HG02588 (cell line): Measurements from ENCODE around the gene ZIC4.

Experiments
- ATAC-seq: cut with Tn5 transposase; IDR thresholded peaks from one replicate; pipeline ENCODE4 v1.9.1; 2021; ENCODE audit warnings: mild to moderate bottlenecking, moderate library complexity; ENCODE audit not compliant: unreplicated experiment

Gene ZIC4

GRCh38 chr3:147405231-147406027 is 914 bp downstream of the ZIC4 start:
- no peak for ATAC-seq

DNA sequence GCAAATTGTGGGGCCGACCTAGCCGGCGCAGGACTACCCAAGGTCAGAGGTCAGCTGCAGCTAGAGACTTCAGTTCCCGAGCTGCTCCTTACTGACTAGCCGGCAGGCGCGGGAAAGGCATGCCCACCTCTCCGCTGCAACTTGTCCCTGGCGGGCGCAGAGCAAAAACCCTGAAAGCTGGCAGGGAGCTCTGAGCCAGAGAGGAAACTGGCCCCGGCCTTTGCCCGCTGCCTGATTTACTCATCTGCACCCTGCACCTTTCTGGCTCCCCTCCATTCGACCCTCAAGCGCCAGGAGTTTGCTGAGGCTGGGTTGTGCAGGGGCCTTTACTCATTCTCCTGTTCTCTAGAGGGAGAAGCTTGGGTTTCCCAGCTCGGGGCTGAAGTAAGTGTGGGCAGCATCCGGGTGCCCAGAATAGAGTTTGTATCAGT is 1.5 kb downstream of the ZIC4 start:
- no peak for ATAC-seq

DNA sequence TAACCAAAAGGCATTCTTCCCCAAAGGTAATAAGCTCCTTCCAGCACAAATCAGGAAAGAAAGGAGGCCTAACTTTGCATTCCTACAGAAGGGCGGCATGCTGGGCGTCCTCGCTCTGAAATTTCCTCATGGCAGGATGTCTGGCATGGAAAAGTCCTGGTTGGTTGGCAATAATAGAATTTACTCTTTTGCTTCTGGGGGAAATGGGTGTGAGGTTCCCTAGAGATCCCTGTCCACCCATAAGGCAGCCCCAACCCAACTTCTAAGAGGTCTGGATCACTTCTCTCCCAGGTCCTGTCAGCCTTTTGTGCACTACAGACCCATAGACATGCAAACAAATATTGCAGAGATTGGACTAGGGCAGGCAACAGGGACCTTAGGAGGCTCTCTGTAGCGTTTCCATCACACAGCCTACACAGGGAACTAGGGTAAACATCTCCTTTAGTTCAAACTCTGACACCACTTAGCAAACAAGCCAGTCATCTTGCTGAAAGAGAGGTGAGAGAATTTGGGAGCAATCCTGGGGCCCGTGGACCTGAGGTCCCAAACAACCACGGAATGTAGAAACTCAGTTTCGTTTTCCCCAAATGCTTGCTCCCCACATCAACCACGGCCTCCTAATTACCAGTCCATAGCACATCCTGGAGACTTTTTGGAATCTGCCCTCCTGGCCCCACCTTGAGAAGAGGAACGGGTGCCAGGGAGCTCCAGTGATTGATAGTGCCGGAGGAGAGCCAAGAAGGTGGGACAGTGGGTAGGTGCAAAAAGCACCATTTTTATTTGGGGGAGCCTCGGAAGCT is 2.1 kb downstream of the ZIC4 start:
- ATAC-seq: no peak

DNA sequence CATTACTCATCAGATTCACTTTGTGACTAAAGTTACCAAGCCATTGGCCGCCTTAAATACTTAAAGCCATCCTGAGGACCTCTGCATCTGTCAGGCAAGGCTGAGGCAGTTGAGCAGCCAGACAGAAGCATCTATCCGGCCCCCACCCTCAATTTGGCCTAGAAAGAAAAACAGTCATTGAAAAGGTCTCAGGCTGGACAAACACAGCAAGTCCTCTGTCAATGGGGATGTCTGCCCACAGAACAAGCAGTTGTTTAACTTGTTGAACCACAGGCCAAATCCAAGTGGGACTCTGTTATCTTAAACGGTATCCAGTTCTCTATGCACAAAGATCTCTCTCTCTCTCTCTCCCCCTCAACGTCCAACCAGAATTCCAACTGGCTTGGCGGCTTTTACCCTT is 2.8 kb downstream of the ZIC4 start:
- ATAC-seq: no peak

- ATAC-seq: no peak
These were observed 4.2 kb downstream of the ZIC4 start for GRCh38 chr3:147402159-147402558.

DNA sequence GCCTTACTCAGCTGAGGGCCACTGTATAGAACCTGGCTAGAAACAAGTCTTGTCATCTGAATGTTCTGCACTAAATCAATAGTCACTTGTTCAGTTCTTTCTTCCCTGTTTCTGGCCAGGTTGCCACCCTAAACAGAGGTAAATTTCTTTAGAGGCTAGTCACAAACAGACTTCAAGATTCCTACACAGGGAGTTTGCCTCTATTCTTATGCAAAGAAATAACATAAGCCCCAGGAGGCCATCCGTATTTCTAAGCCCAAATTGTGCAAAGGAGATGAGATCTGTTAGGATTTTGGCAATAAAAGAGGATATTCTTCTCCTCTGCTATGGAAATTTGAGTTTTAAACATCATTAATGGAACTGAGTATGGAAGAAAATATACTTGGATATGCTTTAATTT is 4.9 kb downstream of the ZIC4 start:
- no peak for ATAC-seq

DNA sequence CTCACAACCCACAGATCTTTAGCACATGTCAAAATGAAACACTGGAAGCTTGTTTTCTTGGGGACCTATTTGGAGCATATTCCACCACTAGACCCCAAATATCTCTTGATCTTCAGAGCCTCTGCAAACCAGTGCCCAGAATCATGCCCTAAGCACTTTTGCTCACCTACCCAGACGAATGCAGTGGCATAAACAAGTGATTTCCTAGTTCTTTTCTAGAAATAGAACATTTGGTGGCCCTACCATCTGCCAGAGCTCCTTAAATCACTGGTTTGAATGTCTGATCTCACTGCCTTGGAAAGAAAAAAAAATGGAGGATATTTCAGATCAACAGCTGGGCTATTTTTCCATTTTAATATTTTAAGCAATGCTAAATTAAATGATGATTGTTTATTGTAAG is 5.3 kb downstream of the ZIC4 start:
- ATAC-seq: no peak

DNA sequence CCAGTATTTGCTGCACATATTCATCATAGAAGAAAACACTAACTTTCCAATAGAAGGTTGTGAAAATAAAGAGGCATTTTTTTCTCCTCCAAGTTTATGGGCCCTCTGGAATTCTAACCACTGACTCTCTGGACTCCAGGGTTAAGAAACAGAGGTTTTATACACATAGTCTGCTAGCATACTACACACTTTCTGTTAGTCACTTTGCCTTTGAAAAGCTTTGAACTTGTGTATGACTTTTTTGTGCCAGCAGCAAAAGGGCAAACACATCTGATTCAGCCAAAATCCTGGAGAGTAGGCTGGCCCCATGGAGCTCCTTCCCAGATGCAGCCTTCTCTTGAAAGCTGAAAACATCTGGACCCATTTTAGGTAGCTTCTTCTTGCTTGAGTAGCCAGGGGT is 6.2 kb downstream of the ZIC4 start:
- ATAC-seq: no peak

DNA sequence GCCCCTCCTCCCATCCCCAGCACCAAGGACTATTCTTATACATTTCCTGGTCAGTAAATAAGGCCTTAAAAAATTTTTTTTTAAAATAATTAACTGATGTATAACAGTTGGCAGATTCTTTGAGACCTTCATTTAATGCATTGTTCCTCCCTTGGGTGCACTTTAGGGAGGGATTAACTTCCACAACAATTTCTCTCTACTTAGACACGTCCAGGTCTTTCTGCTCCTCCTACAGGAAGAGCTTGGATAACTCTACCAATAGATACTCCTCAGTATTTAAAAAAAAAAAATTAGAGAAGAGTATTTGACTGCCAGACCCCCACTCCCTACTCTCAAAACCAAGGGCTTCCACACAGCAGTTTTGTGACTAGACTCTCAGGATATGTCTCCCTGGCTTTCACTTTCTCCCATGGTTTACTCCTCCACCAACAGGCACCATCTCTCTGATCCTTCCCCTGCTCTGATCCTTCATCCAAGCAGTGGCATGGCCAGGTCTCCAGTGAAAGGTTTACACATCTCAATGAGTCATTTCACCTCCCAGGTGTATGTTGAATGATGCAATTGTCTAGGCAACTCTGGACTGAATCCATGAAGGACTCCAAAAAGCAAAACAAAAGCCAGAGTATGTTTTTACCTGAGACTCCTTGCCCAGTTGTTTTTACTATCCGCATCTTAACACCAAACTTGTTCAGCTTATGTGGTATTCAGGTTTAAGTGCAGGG is 7.4 kb downstream of the ZIC4 start:
- no peak for ATAC-seq

DNA sequence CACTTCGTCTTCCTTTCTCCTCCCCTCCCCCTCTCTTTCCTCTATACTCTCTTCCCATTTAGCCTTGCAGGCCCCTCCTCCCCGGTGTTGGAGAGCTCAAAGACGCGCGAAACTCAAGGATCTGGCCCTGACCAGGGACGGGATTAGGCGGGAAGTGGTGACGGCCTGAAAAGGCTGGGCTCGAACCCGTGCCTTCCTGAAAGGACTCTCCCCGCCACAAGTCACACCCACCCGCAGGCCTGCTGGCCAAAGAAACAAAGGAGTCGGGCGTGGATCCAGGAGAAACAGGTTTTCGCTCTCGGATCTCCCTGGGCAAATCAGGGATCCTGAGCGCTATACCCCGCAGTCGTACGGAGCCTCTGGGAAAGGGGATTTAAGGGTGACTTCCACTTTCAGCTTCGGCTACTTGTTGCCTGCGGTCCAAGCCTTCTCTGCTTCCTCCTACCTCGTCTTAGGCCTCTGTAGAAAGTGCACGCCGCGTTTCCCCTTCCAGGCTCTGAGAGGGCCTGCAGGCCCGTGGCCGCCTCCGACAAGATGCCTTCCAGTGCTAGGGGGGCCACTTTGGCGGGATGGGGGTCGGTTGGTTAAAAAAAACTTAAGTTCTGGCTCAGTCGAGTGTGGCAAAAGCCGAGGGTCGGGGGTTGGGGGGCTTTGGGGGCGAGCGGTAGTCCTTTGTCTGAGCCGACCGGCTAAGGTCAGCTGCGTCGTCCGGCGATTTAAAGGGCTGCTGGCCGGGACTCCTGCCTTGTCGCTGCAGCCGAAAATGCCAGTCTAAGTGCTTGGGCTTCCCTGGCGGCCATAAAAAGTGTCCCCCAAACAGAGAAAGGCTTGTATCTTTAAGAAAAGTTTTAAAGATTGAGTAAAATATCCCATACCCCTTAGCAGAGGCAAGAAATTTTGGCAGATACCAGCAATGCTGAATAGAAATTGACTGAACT is 8.2 kb downstream of the ZIC4 start:
- no peak for ATAC-seq

DNA sequence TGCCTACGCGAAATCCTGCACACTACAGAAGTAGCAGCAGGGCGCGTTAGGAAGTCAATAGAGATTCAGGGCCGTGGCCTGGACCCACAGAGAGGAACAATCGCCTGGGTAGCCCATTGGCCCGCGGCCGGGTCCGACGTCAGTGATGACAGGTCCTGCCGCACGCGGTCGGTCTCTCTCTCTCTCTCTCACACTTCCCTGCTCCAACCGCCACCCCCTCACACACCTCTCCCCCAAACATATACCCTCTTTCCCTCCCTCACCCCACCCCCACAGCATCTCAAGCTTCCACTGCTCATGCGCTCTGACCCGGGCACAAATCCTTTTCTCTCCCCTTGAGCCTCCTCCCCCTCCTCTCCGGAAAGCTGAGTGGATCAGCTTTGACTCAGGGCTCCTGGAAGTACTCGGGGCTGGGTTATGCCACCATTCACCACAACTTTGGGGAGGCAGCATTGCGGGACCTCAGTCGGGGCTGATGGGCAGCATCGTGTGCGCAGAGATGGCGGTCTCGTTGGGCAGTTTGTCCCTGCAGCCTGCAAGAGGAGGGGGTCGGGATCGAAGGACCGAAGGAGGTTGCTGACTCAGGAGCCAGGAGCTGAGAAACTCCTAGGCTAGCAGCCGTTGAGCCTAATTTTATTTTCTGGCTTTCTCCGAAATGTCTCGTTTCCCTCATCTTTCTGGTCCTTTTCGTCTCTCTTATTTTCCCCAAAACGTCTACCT is 9.0 kb downstream of the ZIC4 start:
- no peak for ATAC-seq

DNA sequence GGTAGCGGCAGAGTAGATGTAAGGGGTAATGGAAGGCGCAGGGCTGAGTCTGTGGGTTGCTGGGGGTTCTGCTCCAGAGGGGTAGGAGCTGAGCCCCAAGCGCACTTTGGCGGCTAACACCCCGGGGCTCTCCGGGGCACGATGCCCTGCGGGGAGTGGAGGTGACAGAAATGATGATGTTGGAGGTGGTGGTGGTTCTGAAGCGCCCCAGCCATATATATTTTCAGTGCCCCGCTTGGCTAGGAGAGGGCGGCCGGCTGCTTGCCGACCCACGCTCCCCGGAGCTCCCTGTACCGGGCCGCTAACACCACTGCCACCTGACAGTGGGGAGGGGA is 9.7 kb downstream of the ZIC4 start:
- no peak for ATAC-seq

DNA sequence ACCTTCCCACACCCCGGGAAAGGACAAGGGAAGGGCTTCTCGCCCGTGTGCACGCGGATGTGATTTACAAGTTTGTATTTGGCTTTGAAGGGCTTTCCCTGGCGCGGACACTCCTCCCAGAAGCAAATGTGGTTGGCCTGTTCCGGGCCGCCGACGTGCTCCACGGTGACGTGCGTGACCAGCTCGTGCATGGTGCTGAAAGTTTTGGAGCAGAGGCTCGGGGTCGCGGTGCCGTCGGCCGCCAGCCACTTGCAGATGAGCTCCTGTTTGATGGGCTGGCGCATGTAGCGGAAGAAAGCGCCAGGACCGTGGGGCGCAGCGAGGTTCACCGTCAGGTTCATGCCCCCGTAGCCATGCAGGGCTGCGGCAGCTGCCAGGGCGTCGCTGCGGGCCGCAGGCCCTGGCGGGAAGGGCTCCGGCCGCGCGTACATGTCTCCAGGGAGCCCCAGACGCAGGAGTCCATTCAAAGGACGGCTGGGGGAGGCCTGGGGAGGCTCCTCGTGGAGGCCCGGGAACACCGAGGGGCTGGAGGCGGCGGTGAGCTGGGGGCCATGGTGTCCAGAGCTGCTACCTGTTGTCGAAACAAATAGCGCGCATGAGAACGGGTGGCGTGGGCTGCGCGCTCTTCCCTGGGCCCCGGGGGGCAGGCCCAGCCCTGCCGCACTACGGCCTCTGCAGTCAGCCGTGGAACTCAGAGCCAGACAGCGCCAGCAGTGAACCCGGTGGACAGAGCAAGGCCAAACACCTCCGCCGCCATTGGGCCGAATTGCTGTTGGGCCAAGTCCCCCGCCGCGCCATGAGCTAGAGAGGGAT is 10.2 kb downstream of the ZIC4 start:
- ATAC-seq: no peak

GRCh38 chr3:147394884-147395225 is 11.5 kb downstream of the ZIC4 start:
- ATAC-seq: no peak

DNA sequence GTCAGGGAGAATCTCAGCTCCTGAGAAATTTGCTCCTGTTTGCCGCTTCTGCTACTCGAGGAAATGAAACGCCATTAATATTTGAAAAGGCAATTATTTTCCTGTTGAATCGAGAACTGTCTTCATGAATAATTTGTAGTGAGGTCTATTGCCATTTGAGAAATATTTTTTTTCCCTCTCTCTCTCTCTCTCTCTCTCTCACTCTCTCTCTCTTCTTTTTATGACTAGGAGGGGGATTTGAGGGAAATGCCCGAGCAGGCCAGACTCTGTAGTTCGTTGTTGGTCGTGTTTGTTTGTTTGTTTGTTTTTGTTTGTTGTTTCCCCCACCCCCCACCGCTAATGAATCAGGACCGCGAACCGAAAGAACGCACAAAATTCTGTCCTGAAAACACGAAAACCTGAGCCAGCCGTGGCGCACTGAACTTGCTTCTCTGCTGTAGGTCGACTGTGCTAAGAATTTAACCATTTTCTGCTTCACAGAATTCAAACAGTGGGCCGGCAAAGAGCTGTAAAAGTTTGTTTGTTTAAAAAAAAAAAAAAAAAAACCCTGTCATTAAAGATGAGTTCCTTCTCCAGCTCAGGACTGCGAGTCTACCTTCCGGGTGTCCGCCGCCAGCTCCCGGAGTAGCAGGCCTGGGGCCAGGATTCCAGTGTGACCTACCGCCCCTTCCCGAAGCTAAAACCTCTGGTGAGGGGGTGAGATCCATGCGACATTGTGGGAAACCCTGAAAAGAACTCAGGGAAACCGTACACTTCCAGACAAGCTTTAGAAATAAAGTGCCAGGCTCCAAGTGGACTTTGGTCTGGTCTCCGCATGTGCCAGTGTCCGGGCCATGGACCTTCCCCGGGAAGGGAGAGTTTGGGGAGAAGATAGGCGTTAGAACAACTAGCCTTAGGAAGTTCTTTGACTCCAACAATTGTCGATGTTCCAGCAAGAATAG is 12.1 kb downstream of the ZIC4 start:
- ATAC-seq: no peak

DNA sequence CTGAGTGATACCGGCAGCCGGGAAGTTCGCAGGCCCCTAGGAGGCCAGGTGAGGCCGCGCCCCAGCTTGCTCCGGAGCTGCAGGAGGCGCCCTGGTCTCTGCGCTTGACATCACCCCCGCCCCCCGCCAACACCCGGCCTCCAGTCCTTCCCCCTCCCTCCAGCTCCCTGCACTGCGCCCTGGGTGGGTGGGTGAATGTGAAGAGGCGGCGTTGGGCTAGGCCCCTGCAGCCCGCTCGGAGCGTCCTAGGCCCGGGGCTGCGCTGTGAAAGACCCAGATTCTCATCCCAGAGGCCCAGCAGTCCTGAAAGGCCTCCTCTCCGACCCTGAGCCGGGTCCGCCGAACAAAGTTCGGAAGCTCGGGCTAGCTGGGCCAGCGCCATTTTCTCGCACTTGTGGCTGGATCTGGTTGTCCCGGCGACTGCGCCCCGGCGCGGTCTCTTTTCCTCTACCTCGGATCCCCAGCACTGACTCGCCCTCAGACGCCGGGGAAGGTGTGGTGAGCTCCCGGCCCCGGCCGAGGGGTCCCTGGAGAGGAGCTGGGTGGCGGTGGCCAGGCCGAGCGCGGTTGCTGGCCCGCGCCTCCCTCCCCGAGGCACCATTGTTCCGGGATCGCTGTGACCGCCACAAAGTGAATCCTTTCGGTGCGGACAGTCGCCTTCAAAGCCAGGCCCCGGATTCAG is 12.9 kb downstream of the ZIC4 start:
- no peak for ATAC-seq

DNA sequence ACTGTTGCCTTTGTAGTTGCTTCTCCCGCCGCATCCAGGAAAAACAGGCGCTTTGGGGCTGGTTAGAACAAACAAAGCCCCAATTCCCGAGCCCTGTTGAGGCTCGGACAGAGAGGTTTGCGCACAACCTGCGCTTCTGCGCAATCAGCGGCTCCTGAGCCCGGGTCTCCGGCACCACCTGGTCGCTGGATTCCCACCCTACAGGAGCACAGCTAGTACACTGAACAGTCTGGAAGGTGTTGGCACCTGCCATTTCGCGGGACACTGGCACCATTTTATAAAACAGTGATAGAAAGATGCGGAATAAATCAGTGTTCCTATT is 13.8 kb downstream of the ZIC4 start:
- no peak for ATAC-seq
